ENCODE data around the gene RNF125. TPM values are rescaled to one million over a fixed set of nuclear protein-coding genes. Genes with fewer than 3 reads are reported as not detected.

The RNF125 gene
- total and polyA plus RNA-seq, 2 donors (not counting 1 experiment from before 2014, with no cell fraction given): 5.6 to 7.7 TPM

DNA sequence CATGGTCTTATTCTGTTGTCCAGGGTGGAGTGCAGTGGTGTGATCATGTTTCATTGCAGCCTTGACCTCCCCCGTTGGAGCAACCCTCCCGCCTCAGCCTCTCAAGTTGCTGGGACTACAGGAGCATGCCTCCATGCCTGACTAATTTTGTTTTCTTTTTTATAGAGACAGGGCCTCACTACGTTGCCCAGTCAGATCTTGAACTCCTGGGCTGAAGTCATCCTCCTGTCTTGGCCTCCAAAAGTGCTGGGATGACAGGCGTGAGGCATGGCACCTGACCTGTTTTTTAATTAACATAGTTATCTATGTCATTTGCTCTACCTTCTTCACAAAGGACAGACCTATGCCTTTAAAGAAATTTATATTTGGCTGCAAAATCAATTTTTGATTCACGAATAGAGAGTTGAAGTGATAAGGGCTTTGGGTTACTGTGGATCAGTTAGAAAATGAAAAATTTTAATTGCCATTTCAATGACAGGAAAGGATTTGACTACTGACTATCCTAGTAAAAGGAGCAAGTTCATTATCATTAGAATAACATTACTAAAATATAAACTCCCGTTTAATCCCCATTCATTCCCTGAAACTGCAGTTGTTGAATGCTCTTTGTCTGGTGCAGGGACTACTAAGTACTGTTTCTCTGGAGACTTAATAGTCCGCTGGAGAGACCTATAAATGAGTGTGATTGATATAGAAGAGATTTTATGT lies 76.7 kb downstream of the RNF125 start:
- H3K9ac ChIP-seq (ENCODE audit: low read length): no peak overlapping the region
- peaks cover 65% of the 10 kb centered on the region for H3K79me2 ChIP-seq (ENCODE audit: control insufficient read depth, insufficient read depth, low read length)
- H3K36me3 ChIP-seq (replicated peaks in 1 of 2; ENCODE audit: control extremely low read depth in 1 of 2, control insufficient read depth in 1 of 2, extremely low read depth in 1 of 2, insufficient read depth in 2 of 2, low read length in 1 of 2): peaks cover 0 to 20% of the 10 kb centered on the region in 2 experiments
- Mint-ChIP-seq H3K9me3 (ENCODE audit: insufficient read depth) (no peaks in the 10 kb centered on the region), H3K4me3 (no peak overlapping the region), H3K4me1 (peaks cover 57% of the 10 kb centered on the region), H3K27me3 (no peaks in the 10 kb centered on the region), H3K27ac (peak overlapping the region; percentile 32)
- H3K4me3 ChIP-seq (ENCODE audit: control extremely low read depth in 1 of 5, extremely low read depth in 1 of 5, insufficient read depth in 1 of 5, low read depth in 2 of 5, low read length in 4 of 5): no peak overlapping the region
- H3K4me2 ChIP-seq (replicated peaks; ENCODE audit: low read depth, low read length, poor library complexity, severe bottlenecking): no peak overlapping the region
- CTCF ChIA-PET: interaction anchor here (1.1 kb wide), 1 partner anchor 77 kb away, joined by 3 read pairs; the partner anchor contains the start of gene RNF125
- peak overlapping the region in 1 of 2 donors; percentile 100 for H3K27ac ChIP-seq (ENCODE audit: low read length in 2 of 2)
- intact Hi-C loops (cut with micrococcal nuclease): no loop called here
- H3K9me3 ChIP-seq (ENCODE audit: control extremely low read depth in 1 of 3, control insufficient read depth in 2 of 3, insufficient read depth in 1 of 3, low read length in 2 of 3): no peaks in the 10 kb centered on the region
- peaks cover 74% of the 10 kb centered on the region for H4K20me1 ChIP-seq (ENCODE audit: control insufficient read depth, insufficient read depth, low read length, poor library complexity, severe bottlenecking)
- no peak for ATAC-seq (ENCODE audit: low read depth)
- H2AFZ ChIP-seq (ENCODE audit: insufficient read depth, low read depth, low read length, poor library complexity, severe bottlenecking): no peak overlapping the region
- TF ChIP-seq, protein P1, sequence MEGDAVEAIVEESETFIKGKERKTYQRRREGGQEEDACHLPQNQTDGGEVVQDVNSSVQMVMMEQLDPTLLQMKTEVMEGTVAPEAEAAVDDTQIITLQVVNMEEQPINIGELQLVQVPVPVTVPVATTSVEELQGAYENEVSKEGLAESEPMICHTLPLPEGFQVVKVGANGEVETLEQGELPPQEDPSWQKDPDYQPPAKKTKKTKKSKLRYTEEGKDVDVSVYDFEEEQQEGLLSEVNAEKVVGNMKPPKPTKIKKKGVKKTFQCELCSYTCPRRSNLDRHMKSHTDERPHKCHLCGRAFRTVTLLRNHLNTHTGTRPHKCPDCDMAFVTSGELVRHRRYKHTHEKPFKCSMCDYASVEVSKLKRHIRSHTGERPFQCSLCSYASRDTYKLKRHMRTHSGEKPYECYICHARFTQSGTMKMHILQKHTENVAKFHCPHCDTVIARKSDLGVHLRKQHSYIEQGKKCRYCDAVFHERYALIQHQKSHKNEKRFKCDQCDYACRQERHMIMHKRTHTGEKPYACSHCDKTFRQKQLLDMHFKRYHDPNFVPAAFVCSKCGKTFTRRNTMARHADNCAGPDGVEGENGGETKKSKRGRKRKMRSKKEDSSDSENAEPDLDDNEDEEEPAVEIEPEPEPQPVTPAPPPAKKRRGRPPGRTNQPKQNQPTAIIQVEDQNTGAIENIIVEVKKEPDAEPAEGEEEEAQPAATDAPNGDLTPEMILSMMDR (IDR thresholded peaks at IDR 0.05): no peak
- no peak for TF ChIP-seq EZH2 (IDR thresholded peaks at IDR 0.05; ENCODE audit: borderline replicate concordance, insufficient read depth, low read depth, low read length, poor library complexity, severe bottlenecking)
- H3K4me1 ChIP-seq (ENCODE audit: control insufficient read depth in 2 of 2, insufficient read depth in 2 of 2, low read length in 2 of 2): peaks cover 35 to 40% of the 10 kb centered on the region in 2 donors
- no peak for DNase-seq
- POLR2A ChIA-PET: no interaction called here
- 83% methylated on average over 5 of the region's 7 CpGs for WGBS (ENCODE audit: insufficient coverage)
- no peaks in the 10 kb centered on the region for H3K27me3 ChIP-seq (replicated peaks in 1 of 4; ENCODE audit: control extremely low read depth in 1 of 4, control insufficient read depth in 3 of 4, insufficient read depth in 4 of 4, low read length in 3 of 4)

GRCh38 chr18:32095900-32096229 lies 77.2 kb downstream of the RNF125 start:
- Histone ChIP-seq H3K9me3 (ENCODE audit: control extremely low read depth in 1 of 3, control insufficient read depth in 2 of 3, insufficient read depth in 1 of 3, low read length in 2 of 3) (no peaks in the 10 kb centered on the region), H3K4me1 (ENCODE audit: control insufficient read depth in 2 of 2, insufficient read depth in 2 of 2, low read length in 2 of 2) (peaks cover 35 to 40% of the 10 kb centered on the region in 2 donors), H3K27me3 (replicated peaks in 1 of 4; ENCODE audit: control extremely low read depth in 1 of 4, control insufficient read depth in 3 of 4, insufficient read depth in 4 of 4, low read length in 3 of 4) (no peaks in the 10 kb centered on the region), H3K9ac (ENCODE audit: low read length) (no peak overlapping the region), H3K36me3 (replicated peaks in 1 of 2; ENCODE audit: control extremely low read depth in 1 of 2, control insufficient read depth in 1 of 2, extremely low read depth in 1 of 2, insufficient read depth in 2 of 2, low read length in 1 of 2) (peaks cover 0 to 23% of the 10 kb centered on the region in 2 experiments), H2AFZ (ENCODE audit: insufficient read depth, low read depth, low read length, poor library complexity, severe bottlenecking) (no peak overlapping the region), H3K4me2 (replicated peaks; ENCODE audit: low read depth, low read length, poor library complexity, severe bottlenecking) (no peak overlapping the region), H3K27ac (ENCODE audit: low read length in 2 of 2) (peak overlapping the region in 1 of 2 donors; percentile 100), H3K79me2 (ENCODE audit: control insufficient read depth, insufficient read depth, low read length) (peaks cover 70% of the 10 kb centered on the region), H3K4me3 (ENCODE audit: control extremely low read depth in 1 of 5, extremely low read depth in 1 of 5, insufficient read depth in 1 of 5, low read depth in 2 of 5, low read length in 4 of 5) (no peak overlapping the region), H4K20me1 (ENCODE audit: control insufficient read depth, insufficient read depth, low read length, poor library complexity, severe bottlenecking) (peaks cover 79% of the 10 kb centered on the region)
- no peaks in the 10 kb centered on the region for H3K27me3 Mint-ChIP-seq
- POLR2A ChIA-PET: no interaction called here
- DNase-seq: no peak
- TF ChIP-seq, protein P1 (IDR thresholded peaks at IDR 0.05): no peak
- no peak for TF ChIP-seq EZH2 (IDR thresholded peaks at IDR 0.05; ENCODE audit: borderline replicate concordance, insufficient read depth, low read depth, low read length, poor library complexity, severe bottlenecking)
- H3K9me3 Mint-ChIP-seq (ENCODE audit: insufficient read depth): no peaks in the 10 kb centered on the region
- no peak for ATAC-seq (ENCODE audit: low read depth)
- CTCF ChIA-PET: interaction anchor here (1.1 kb wide), 1 partner anchor 77 kb away, joined by 3 read pairs; the partner anchor contains the start of gene RNF125
- H3K4me1 Mint-ChIP-seq: peaks cover 58% of the 10 kb centered on the region
- 100% methylated on average over 1 of the region's 4 CpGs for WGBS (ENCODE audit: insufficient coverage)
- peak overlapping the region; percentile 32 for H3K27ac Mint-ChIP-seq
- intact Hi-C loops (cut with micrococcal nuclease): no loop called here
- no peak overlapping the region for H3K4me3 Mint-ChIP-seq

Measured in B cell (primary cell).